Gastrocnemius medialis (tissue), 4 donors: ENCODE data around the gene SHROOM3.

Source experiments
- POLR2A ChIP-seq, 2 donors: fragments of 450-650 bp; IDR thresholded peaks; one replicate each; pipeline ENCODE4 v1.6.1; 2017; ENCODE audit warnings: antibody characterized with exemption in 2 of 2, mild to moderate bottlenecking in 2 of 2, moderate library complexity in 2 of 2
- TF ChIP-seq, protein P1 (sequence below), 5 experiments: fragments of 450-650 bp in 3 of 5; fragments of 200-600 bp in 2 of 5; sonication (generic) in 2 of 5; IDR thresholded peaks in 4 of 5; conservative IDR thresholded peaks in 1 of 5; 1 replicate in 4 of 5; 2 replicates in 1 of 5; pipeline ENCODE4 v1.5.1; 2016 to 2019; ENCODE audit warnings: antibody characterized with exemption in 5 of 5, mild to moderate bottlenecking in 3 of 5, moderate library complexity in 3 of 5

DNA sequence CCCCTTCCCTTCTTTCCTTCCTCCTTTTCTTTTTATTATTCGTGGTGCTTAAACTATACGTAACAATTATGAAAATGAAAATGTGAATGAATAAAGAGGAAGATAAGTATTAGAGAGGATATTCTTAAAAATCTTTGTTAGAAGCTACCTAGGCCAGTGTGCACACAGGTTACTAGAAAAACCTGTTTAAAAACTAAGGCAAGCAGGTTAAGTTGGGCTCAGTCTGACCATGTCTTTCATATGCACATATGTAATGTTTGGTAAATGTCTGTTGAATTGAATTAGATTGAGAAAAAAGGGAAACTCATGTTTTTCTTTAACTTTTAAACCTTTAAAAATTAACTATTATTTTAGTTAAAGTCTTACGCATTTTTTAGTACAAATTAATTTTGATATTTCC is 7.8 kb downstream of the SHROOM3 start:
- TF ChIP-seq, protein P1, sequence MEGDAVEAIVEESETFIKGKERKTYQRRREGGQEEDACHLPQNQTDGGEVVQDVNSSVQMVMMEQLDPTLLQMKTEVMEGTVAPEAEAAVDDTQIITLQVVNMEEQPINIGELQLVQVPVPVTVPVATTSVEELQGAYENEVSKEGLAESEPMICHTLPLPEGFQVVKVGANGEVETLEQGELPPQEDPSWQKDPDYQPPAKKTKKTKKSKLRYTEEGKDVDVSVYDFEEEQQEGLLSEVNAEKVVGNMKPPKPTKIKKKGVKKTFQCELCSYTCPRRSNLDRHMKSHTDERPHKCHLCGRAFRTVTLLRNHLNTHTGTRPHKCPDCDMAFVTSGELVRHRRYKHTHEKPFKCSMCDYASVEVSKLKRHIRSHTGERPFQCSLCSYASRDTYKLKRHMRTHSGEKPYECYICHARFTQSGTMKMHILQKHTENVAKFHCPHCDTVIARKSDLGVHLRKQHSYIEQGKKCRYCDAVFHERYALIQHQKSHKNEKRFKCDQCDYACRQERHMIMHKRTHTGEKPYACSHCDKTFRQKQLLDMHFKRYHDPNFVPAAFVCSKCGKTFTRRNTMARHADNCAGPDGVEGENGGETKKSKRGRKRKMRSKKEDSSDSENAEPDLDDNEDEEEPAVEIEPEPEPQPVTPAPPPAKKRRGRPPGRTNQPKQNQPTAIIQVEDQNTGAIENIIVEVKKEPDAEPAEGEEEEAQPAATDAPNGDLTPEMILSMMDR (IDR thresholded peaks at IDR 0.05 in 4 of 5, conservative IDR thresholded peaks at IDR 0.05 in 1 of 5): no peak
- no peak for TF ChIP-seq POLR2A (IDR thresholded peaks at IDR 0.05)
